PFSK-1 (cell line): ENCODE data around the gene GLIPR2.

Experiments used
- POLR2AphosphoS5 ChIP-seq: IDR thresholded peaks from 2 replicates; pipeline ENCODE4 v1.6.1; 2012; ENCODE audit warnings: low read depth, mild to moderate bottlenecking, control low read depth, low read length, moderate library complexity
- SIN3A ChIP-seq: IDR thresholded peaks from 2 replicates; pipeline ENCODE4 v1.6.1; 2012; ENCODE audit warnings: mild to moderate bottlenecking, low read length, moderate library complexity, borderline replicate concordance; ENCODE audit not compliant: insufficient read depth
- TAF1 ChIP-seq: IDR thresholded peaks from 2 replicates; pipeline ENCODE4 v1.6.1; 2012; ENCODE audit warnings: low read length, control low read depth, borderline replicate concordance; ENCODE audit not compliant: insufficient read depth
- TF ChIP-seq, protein P1 (sequence below), 2 experiments: IDR thresholded peaks; 2 replicates each; pipeline versions ENCODE4 v1.6.1 to v1.8.0; 2011 to 2012; ENCODE audit warnings: low read depth in 2 of 2, low read length in 2 of 2, control low read depth in 1 of 2, inconsistent platforms in 1 of 2, mild to moderate bottlenecking in 1 of 2, moderate library complexity in 1 of 2; ENCODE audit not compliant: insufficient read depth in 1 of 2

DNA sequence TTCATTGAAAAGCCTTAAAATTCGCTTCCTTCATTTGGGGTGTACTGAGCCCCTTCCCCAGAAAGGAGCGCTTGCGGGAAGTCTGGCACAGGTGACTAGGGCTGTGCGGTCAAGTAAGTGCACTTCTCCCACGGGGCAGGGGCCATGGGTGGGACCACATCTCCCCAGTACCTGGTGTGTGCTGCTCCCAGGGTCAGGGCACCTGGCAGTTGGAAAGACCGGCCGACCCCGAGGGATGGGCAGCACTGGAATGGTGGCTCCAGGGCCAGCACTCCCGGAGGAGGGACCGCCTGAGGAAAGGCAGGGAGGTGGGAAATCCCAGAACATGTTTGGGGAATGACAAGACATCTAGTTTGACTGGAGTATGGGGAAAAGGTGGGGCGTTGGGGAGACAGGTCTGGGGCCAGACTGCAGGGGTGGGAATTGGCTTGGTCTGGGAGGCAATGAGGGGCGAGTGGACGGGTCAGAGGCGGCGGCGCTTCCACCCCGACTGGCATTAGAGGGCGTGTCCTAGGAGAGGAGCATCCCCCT is 727 bp upstream of the GLIPR2 start:
- TF ChIP-seq POLR2AphosphoS5 = no peak
- TF ChIP-seq, protein P1, sequence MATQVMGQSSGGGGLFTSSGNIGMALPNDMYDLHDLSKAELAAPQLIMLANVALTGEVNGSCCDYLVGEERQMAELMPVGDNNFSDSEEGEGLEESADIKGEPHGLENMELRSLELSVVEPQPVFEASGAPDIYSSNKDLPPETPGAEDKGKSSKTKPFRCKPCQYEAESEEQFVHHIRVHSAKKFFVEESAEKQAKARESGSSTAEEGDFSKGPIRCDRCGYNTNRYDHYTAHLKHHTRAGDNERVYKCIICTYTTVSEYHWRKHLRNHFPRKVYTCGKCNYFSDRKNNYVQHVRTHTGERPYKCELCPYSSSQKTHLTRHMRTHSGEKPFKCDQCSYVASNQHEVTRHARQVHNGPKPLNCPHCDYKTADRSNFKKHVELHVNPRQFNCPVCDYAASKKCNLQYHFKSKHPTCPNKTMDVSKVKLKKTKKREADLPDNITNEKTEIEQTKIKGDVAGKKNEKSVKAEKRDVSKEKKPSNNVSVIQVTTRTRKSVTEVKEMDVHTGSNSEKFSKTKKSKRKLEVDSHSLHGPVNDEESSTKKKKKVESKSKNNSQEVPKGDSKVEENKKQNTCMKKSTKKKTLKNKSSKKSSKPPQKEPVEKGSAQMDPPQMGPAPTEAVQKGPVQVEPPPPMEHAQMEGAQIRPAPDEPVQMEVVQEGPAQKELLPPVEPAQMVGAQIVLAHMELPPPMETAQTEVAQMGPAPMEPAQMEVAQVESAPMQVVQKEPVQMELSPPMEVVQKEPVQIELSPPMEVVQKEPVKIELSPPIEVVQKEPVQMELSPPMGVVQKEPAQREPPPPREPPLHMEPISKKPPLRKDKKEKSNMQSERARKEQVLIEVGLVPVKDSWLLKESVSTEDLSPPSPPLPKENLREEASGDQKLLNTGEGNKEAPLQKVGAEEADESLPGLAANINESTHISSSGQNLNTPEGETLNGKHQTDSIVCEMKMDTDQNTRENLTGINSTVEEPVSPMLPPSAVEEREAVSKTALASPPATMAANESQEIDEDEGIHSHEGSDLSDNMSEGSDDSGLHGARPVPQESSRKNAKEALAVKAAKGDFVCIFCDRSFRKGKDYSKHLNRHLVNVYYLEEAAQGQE (IDR thresholded peaks at IDR 0.05; ENCODE audit: insufficient read depth in 1 of 2, low read depth in 2 of 2, low read length in 2 of 2) = no peak
- no peak for TF ChIP-seq TAF1
- no peak for TF ChIP-seq SIN3A
